Stimulated activated CD8-positive, alpha-beta memory T cell treated with anti-CD3 and anti-CD28 coated beads, Interleukin-7, amount 100 ng/mL, for 4 hours (primary cell): ENCODE results near the gene STX1A.
"Not testable (repeated sequence)": the region's sequence is repeated elsewhere in the genome, so short reads cannot be mapped to it uniquely, and the experiment has no call there.

Experiments used
- DNase-seq, 2 donors: peaks; one replicate each; pipeline ENCODE4 v3.0.0-alpha.2; 2020; ENCODE audit warnings: low read depth in 2 of 2

Gene STX1A

GRCh38 chr7:73683056-73683787 lies 36.2 kb downstream of the STX1A start, which contains the start of the genes BUD23 and DNAJC30:
Gene BUD23, plus strand, starts transcription at chr7:73683597. Its CDS starts 29 bp downstream, at chr7:73683626.
Gene DNAJC30, minus strand, starts transcription at chr7:73683453. Its CDS starts 30 bp downstream, at chr7:73683423.
- DNase-seq, result peak; percentile 95 to 96

GRCh38 chr7:73682745-73683055 lies 36.8 kb downstream of the STX1A start:
- DNase-seq, result no peak

GRCh38 chr7:73681031-73681430 lies 38.4 kb downstream of the STX1A start:
- no peak for DNase-seq

- DNase-seq, result no peak
Measured at GRCh38 chr7:73680501-73680900, 39.0 kb downstream of the STX1A start.

- no peak for DNase-seq
Measured at GRCh38 chr7:73679709-73680108, 39.8 kb downstream of the STX1A start.

GRCh38 chr7:73678862-73679261 lies 40.6 kb downstream of the STX1A start:
- no peak for DNase-seq

- DNase-seq, result not testable (repeated sequence)
Measured at GRCh38 chr7:73676062-73676461, 43.4 kb downstream of the STX1A start.

GRCh38 chr7:73674468-73675124 lies 44.9 kb downstream of the STX1A start:
- no peak for DNase-seq

- no peak for DNase-seq
Measured at GRCh38 chr7:73671857-73672445, 47.5 kb downstream of the STX1A start.

GRCh38 chr7:73671322-73671661 lies 48.2 kb downstream of the STX1A start:
- no peak for DNase-seq

GRCh38 chr7:73669858-73670385 lies 49.5 kb downstream of the STX1A start:
- DNase-seq, result no peak

- DNase-seq, result no peak
Measured at GRCh38 chr7:73669288-73669701, 50.2 kb downstream of the STX1A start.

GRCh38 chr7:73668886-73669230 lies 50.6 kb downstream of the STX1A start:
- no peak for DNase-seq

- no peak for DNase-seq
Measured at GRCh38 chr7:73668103-73668885, 51.2 kb downstream of the STX1A start.

- peak; percentile 76 to 86 for DNase-seq
Measured at GRCh38 chr7:73667344-73668102, 51.9 kb downstream of the STX1A start, which contains the start of gene VPS37D. Gene VPS37D, plus strand, starts transcription at chr7:73667831. Its CDS starts 128 bp downstream, at chr7:73667959.

- DNase-seq, result no peak
Measured at GRCh38 chr7:73663033-73663432, 56.4 kb downstream of the STX1A start.

GRCh38 chr7:73660594-73660993 lies 58.9 kb downstream of the STX1A start:
- DNase-seq, result not testable (repeated sequence)

GRCh38 chr7:73659983-73660382 lies 59.5 kb downstream of the STX1A start:
- DNase-seq, result no peak

GRCh38 chr7:73655309-73655708 lies 64.2 kb downstream of the STX1A start:
- not testable (repeated sequence) for DNase-seq

- DNase-seq, result no peak
Measured at GRCh38 chr7:73652541-73652949, 66.9 kb downstream of the STX1A start.

- DNase-seq, result no peak
Measured at GRCh38 chr7:73650524-73650923, 68.9 kb downstream of the STX1A start.
